Measurements from ENCODE around the gene CAMK1D.

CAMK1D gene

GRCh38 chr10:12822126-12822892, 473.0 kb downstream of the CAMK1D start:
- no peak for DNase-seq (ENCODE audit: low read depth in 3 of 3)

GRCh38 chr10:12822893-12823170, 473.5 kb downstream of the CAMK1D start:
- DNase-seq (ENCODE audit: low read depth in 3 of 3) = no peak

- no peak for DNase-seq (ENCODE audit: low read depth in 3 of 3)
Measured at GRCh38 chr10:12823328-12823727, 474.0 kb downstream of the CAMK1D start.

GRCh38 chr10:12825260-12825849, 476.0 kb downstream of the CAMK1D start:
- DNase-seq (ENCODE audit: low read depth in 3 of 3) = no peak

GRCh38 chr10:12826800-12827372, 477.5 kb downstream of the CAMK1D start:
- DNase-seq (ENCODE audit: low read depth in 3 of 3) = no peak

GRCh38 chr10:12828736-12829135, 479.4 kb downstream of the CAMK1D start:
- DNase-seq (ENCODE audit: low read depth in 3 of 3) = no peak

GRCh38 chr10:12829831-12830390, 480.6 kb downstream of the CAMK1D start:
- no peak for DNase-seq (ENCODE audit: low read depth in 3 of 3)

- DNase-seq (ENCODE audit: low read depth in 3 of 3) = no peak
Measured at GRCh38 chr10:12832096-12832495, 482.7 kb downstream of the CAMK1D start.

- no peak for DNase-seq (ENCODE audit: low read depth in 3 of 3)
Measured at GRCh38 chr10:12833451-12833850, 484.1 kb downstream of the CAMK1D start.

- no peak for DNase-seq (ENCODE audit: low read depth in 3 of 3)
Measured at GRCh38 chr10:12834116-12834665, 484.8 kb downstream of the CAMK1D start.

- no peak for DNase-seq (ENCODE audit: low read depth in 3 of 3)
Measured at GRCh38 chr10:12834721-12835120, 485.4 kb downstream of the CAMK1D start.

GRCh38 chr10:12835709-12836108, 486.4 kb downstream of the CAMK1D start:
- DNase-seq (ENCODE audit: low read depth in 3 of 3) = no peak

GRCh38 chr10:12838366-12838765, 489.0 kb downstream of the CAMK1D start:
- no peak for DNase-seq (ENCODE audit: low read depth in 3 of 3)

- DNase-seq (ENCODE audit: low read depth in 3 of 3) = no peak
Measured at GRCh38 chr10:12838995-12839927, 489.9 kb downstream of the CAMK1D start.

- DNase-seq (ENCODE audit: low read depth in 3 of 3) = no peak
Measured at GRCh38 chr10:12839941-12840611, 490.7 kb downstream of the CAMK1D start.

GRCh38 chr10:12841426-12841825, 492.1 kb downstream of the CAMK1D start:
- no peak for DNase-seq (ENCODE audit: low read depth in 3 of 3)

- DNase-seq (ENCODE audit: low read depth in 3 of 3) = no peak
Measured at GRCh38 chr10:12841826-12842225, 492.5 kb downstream of the CAMK1D start.

- DNase-seq (ENCODE audit: low read depth in 3 of 3) = no peak
Measured at GRCh38 chr10:12842310-12842709, 493.0 kb downstream of the CAMK1D start.

GRCh38 chr10:12843296-12843945, 494.1 kb downstream of the CAMK1D start:
- DNase-seq (ENCODE audit: low read depth in 3 of 3) = no peak

- no peak for DNase-seq (ENCODE audit: low read depth in 3 of 3)
Measured at GRCh38 chr10:12844811-12845483, 495.6 kb downstream of the CAMK1D start.

Data from stimulated activated CD4-positive, alpha-beta T cell treated with anti-CD3 and anti-CD28 coated beads, TNF-alpha, amount 100 ng/mL, for 24 hours (primary cell).